KMS-11 (cell line): ENCODE data around the gene MRAP.

ENCODE experiments used
- H2AFZ ChIP-seq: fragments of 200-600 bp; sonication (generic); 2 replicates; pipeline ENCODE4 v1.6.1; 2016; ENCODE audit warnings: antibody characterized with exemption, mixed run types, low read depth
- H3K27ac ChIP-seq: fragments of 200-600 bp; sonication (generic); 2 replicates; pipeline ENCODE4 v1.6.1; 2016; ENCODE audit warnings: mild to moderate bottlenecking, mixed run types
- H3K27me3 ChIP-seq: fragments of 200-600 bp; sonication (generic); 2 replicates; pipeline ENCODE4 v1.6.1; 2017; ENCODE audit warnings: mild to moderate bottlenecking, low read depth, mixed run types, moderate library complexity; ENCODE audit not compliant: insufficient read depth
- H3K36me3 ChIP-seq: fragments of 200-600 bp; sonication (generic); 2 replicates; pipeline ENCODE4 v1.6.1; 2017; ENCODE audit warnings: mild to moderate bottlenecking, mixed run types; ENCODE audit not compliant: insufficient read depth
- H3K4me1 ChIP-seq: fragments of 200-600 bp; sonication (generic); 2 replicates; pipeline ENCODE4 v1.6.1; 2016; ENCODE audit warnings: mild to moderate bottlenecking, low read depth, mixed run types; ENCODE audit not compliant: poor library complexity, severe bottlenecking
- H3K4me2 ChIP-seq: fragments of 200-600 bp; sonication (generic); 2 replicates; pipeline ENCODE4 v1.7.0; 2016; ENCODE audit warnings: mild to moderate bottlenecking, mixed run types
- H3K4me3 ChIP-seq: fragments of 200-600 bp; sonication (generic); IDR thresholded peaks from 2 replicates; pipeline ENCODE4 v1.6.1; 2017; ENCODE audit warnings: low read depth, low read length, mixed read lengths; ENCODE audit not compliant: insufficient read depth
- H3K79me2 ChIP-seq: fragments of 200-600 bp; sonication (generic); 2 replicates; pipeline ENCODE4 v1.6.1; 2016; ENCODE audit warnings: low read depth, mixed run types; ENCODE audit not compliant: insufficient read depth
- H3K9ac ChIP-seq: fragments of 200-600 bp; sonication (generic); 2 replicates; pipeline ENCODE4 v1.6.1; 2016; ENCODE audit warnings: mild to moderate bottlenecking, mixed run types
- H4K20me1 ChIP-seq: fragments of 200-600 bp; sonication (generic); 2 replicates; pipeline ENCODE4 v1.6.1; 2016; ENCODE audit warnings: mild to moderate bottlenecking, mixed run types; ENCODE audit not compliant: insufficient read depth
- CTCF ChIP-seq: fragments of 200-600 bp; sonication (generic); conservative IDR thresholded peaks from 2 replicates; pipeline ENCODE4 v1.6.1; 2017; ENCODE audit warnings: low read depth, mild to moderate bottlenecking, antibody characterized with exemption, low read length, moderate library complexity, mixed read lengths

MRAP gene

GRCh38 chr21:32333953-32334673, 35.5 kb downstream of the MRAP start:
- Histone ChIP-seq H3K4me2 (no peak overlapping the region), H3K4me3 (no peak overlapping the region), H3K4me1 (no peaks in the 10 kb centered on the region), H3K27ac (no peak overlapping the region), H3K36me3 (peaks cover 21% of the 10 kb centered on the region; the same call in 1 of the 2 replicates), H3K27me3 (no peaks in the 10 kb centered on the region), H4K20me1 (no peaks in the 10 kb centered on the region), H3K79me2 (no peaks in the 10 kb centered on the region), H3K9ac (no peak overlapping the region), H2AFZ (no peak overlapping the region)
- no peak for TF ChIP-seq CTCF

GRCh38 chr21:32334980-32335531, 36.4 kb downstream of the MRAP start:
- no peaks in the 10 kb centered on the region for H4K20me1 ChIP-seq
- H3K27ac ChIP-seq = no peak overlapping the region
- no peak for TF ChIP-seq CTCF
- H3K4me3 ChIP-seq = no peak overlapping the region
- no peak overlapping the region for H3K9ac ChIP-seq
- no peak overlapping the region for H3K4me2 ChIP-seq
- no peaks in the 10 kb centered on the region for H3K79me2 ChIP-seq
- H3K36me3 ChIP-seq = peaks cover 23% of the 10 kb centered on the region; the same call in 1 of the 2 replicates
- H3K4me1 ChIP-seq = no peaks in the 10 kb centered on the region
- no peaks in the 10 kb centered on the region for H3K27me3 ChIP-seq
- H2AFZ ChIP-seq = no peak overlapping the region

- peaks cover 26% of the 10 kb centered on the region; the same call in 1 of the 2 replicates for H3K36me3 ChIP-seq
- no peaks in the 10 kb centered on the region for H4K20me1 ChIP-seq
- H2AFZ ChIP-seq = no peak overlapping the region
- no peak overlapping the region for H3K9ac ChIP-seq
- H3K4me2 ChIP-seq = no peak overlapping the region
- no peak overlapping the region for H3K27ac ChIP-seq
- H3K4me3 ChIP-seq = no peak overlapping the region
- no peaks in the 10 kb centered on the region for H3K79me2 ChIP-seq
- H3K27me3 ChIP-seq = no peaks in the 10 kb centered on the region
- TF ChIP-seq CTCF = no peak
- H3K4me1 ChIP-seq = no peaks in the 10 kb centered on the region
Observed at GRCh38 chr21:32335601-32336575, 37.2 kb downstream of the MRAP start.

- Histone ChIP-seq H3K4me1 (no peaks in the 10 kb centered on the region), H3K9ac (no peak overlapping the region), H3K27ac (no peak overlapping the region), H3K4me3 (no peak overlapping the region), H3K79me2 (no peaks in the 10 kb centered on the region), H2AFZ (no peak overlapping the region), H3K4me2 (no peak overlapping the region), H3K27me3 (no peaks in the 10 kb centered on the region), H4K20me1 (no peaks in the 10 kb centered on the region), H3K36me3 (peaks cover 23% of the 10 kb centered on the region; the same call in 1 of the 2 replicates)
- no peak for TF ChIP-seq CTCF
Observed at GRCh38 chr21:32336711-32337110, 38.1 kb downstream of the MRAP start.
